Measurements from ENCODE around the gene GABARAP. TPM values are rescaled to one million over a fixed set of nuclear protein-coding genes. Genes with fewer than 3 reads are reported as not detected.

The GABARAP gene
- total RNA-seq, 1 experiment from 2014 or later, result 144 TPM

DNA sequence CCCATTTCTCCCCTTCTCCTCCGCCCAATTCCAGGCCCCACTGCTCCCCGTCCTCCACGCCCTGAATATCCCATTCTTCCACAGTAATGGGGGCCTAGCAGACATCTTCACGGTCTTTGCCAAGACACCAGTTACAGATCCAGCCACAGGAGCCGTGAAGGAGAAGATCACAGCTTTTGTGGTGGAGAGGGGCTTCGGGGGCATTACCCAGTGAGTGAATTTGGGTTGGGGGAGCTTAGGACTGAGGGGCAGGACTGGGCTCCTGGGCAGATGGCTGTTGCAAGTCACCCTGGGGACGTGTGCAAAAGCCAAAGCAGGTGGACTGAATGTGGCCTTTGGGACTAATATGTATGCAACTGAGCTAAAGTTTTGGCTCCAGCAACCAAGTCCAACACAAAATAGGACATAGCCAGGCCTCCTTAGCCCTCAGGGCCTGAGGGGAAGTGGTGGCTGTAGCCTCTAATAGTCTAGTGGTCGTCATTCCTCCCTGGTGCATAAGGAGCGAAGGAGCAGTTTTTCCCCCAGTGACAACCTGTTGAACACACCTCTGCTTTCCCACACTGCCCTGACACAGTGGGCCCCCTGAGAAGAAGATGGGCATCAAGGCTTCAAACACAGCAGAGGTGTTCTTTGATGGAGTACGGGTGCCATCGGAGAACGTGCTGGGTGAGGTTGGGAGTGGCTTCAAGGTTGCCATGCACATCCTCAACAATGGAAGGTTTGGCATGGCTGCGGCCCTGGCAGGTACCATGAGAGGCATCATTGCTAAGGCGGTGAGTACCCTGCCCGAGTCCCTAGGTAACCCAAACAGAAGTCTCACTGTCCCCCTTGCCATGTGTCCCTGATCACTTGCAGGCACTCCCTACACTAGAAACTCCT lies 19.9 kb downstream of the GABARAP start:
- no peak for DNase-seq (ENCODE audit: low spot score)

DNA sequence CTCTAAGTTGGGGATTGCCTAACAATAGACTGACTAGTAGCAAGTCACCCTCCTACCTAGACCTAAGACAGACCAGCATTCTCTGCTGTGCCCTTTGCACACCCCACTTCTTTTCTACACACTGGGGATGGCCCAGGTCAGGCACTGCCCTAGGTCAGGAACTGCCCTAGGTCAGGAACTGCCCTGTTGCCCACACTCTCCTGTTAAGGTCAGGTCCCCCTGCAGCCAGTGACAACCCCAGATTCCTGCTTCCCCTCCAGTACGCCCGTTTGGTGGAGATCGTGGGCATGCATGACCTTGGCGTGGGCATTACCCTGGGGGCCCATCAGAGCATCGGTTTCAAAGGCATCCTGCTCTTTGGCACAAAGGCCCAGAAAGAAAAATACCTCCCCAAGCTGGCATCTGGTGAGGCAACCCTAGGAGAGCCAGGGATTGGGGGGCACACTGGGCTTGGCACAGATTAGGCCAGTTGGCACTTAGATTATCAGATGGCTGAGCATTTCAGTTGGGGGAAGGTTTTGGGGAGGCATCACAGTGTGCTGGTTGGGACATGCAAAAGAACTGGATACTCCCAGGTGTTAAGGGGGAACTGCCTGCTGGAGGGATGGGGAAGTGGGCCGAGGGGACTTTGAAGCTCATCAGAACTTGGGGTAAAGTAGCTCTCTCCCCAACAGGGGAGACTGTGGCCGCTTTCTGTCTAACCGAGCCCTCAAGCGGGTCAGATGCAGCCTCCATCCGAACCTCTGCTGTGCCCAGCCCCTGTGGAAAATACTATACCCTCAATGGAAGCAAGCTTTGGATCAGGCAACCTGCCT lies 20.8 kb downstream of the GABARAP start:
- no peak for DNase-seq (ENCODE audit: low spot score)

DNA sequence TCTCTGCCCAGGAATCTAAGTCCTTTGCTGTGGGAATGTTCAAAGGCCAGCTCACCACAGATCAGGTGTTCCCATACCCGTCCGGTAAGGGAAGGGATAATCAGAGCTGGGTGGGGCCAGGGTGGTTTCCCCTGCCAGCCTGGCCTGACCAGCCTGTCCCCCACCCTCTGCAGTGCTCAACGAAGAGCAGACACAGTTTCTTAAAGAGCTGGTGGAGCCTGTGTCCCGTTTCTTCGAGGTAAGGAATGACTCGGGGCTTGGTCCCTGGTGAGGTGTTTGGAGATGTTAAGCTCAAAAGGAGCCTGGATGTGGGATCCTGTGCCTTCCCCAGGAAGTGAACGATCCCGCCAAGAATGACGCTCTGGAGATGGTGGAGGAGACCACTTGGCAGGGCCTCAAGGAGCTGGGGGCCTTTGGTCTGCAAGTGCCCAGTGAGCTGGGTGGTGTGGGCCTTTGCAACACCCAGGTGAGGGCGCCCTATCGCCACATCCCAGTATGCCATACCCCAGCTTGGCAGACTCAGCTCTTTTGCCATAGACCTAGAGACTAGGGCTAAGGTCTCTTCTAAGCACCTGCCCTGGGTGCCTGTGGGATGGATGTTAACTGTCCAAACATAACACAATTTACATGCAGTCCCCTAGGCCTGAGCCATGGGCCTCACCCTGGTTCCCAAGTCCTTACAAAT lies 21.5 kb downstream of the GABARAP start:
- peak; percentile 83 for DNase-seq (ENCODE audit: low spot score)

DNA sequence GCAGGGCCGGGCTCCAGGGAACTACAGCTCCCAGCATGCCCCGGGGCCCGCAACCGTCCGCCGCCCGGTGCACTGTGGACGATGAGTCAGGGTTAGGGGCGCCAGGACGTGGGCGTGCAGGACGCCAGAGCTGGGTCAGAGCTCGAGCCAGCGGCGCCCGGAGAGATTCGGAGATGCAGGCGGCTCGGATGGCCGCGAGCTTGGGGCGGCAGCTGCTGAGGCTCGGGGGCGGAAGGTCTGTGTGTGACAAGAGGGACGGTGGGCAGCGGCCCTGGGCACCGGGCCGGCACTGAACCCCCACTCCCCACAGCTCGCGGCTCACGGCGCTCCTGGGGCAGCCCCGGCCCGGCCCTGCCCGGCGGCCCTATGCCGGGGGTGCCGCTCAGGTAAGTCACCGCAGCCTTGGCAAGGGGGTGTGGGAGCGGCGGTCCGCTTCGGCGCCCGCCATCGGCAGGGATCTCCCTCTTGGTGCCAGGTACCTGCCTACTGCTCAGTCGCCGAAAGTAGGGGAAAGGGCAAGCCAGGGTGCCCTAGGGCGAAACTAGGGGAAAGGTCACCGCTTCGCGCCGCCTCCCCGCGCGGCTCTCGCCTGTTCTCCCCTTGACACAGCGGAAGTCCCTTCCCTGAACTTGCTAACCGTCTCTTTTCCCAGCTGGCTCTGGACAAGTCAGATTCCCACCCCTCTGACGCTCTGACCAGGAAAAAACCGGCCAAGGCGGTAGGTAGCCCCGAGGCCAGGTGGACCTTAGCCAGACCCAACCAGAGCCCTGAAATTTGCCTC lies 22.2 kb downstream of the GABARAP start, which contains the start of the genes ACADVL and DLG4:
TSS of gene ACADVL (plus strand) at position 127 of the 781 bp plus-strand sequence. CDS start at position 174, 47 bp downstream.
TSS of gene DLG4 (minus strand) at position 25 of the 781 bp plus-strand sequence.
- peak; percentile 77 for DNase-seq (ENCODE audit: low spot score)

DNA sequence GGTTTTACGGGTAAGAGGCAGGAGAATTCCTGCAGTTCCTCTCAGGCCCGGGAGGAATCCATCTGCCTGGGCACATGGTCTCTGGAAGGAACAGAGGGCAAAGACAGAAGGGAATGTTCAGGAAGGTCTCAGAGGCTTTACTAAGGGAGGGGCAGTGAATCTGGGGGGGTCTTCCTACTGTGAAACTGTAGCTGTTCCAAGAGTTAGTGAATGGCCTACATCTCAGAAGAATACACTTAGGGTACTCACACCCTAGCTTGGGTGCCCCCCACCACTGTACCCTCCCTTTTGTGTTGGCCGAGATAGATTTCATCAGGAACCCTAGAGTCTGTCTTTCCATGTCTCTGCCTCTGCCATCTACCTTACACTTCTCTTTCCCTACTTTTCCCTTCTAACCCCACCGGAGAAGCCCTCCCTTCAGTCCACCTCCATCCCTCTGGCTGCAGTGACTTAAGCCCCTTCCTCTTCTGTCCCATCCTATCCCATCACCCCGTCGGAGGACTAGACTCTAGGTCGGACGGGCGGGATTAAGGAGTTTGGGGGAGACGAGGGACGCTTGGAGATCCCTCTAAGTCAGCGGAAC lies 22.9 kb downstream of the GABARAP start:
- no peak for DNase-seq (ENCODE audit: low spot score)

DNA sequence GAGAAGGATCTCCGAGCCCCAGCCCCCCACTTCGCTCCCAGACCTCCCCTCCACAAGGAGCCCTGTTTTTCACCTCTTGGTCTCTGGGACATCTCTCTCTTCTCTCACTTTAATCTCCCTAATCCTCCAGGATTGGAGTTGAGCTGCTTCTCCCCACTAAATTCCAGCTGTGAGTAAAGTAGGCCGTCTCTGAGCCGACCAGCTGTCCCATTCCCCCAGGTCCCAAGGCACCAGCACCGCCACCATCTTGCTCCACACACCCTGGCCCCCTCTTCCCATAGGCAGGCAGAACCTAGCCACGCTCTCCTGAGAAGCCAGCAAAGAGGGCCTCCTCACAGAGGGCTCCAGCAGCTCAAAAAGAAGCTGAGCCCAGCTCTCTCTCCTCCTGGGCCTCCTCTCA lies 23.5 kb downstream of the GABARAP start:
- no peak for DNase-seq (ENCODE audit: low spot score)

DNA sequence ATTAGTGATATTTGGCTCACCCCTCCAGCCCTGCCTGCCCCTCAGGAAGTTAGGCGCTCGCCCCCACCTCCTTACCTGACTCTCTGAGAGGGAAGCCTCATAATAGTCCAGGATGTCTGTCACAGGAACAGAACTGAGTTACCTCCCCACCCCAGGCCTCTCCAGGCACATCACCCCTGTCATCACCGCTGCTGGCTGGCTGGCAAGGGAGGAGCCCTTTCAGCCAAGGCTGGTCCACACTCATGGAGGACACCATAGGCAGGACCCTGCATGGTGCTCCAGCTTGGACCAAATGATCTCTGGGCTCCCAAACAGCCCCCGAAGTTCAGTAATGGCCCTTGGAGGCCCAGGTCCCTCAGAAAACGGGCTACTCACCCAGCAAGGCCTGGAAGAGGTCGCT lies 24.1 kb downstream of the GABARAP start:
- DNase-seq (ENCODE audit: low spot score), result no peak

DNA sequence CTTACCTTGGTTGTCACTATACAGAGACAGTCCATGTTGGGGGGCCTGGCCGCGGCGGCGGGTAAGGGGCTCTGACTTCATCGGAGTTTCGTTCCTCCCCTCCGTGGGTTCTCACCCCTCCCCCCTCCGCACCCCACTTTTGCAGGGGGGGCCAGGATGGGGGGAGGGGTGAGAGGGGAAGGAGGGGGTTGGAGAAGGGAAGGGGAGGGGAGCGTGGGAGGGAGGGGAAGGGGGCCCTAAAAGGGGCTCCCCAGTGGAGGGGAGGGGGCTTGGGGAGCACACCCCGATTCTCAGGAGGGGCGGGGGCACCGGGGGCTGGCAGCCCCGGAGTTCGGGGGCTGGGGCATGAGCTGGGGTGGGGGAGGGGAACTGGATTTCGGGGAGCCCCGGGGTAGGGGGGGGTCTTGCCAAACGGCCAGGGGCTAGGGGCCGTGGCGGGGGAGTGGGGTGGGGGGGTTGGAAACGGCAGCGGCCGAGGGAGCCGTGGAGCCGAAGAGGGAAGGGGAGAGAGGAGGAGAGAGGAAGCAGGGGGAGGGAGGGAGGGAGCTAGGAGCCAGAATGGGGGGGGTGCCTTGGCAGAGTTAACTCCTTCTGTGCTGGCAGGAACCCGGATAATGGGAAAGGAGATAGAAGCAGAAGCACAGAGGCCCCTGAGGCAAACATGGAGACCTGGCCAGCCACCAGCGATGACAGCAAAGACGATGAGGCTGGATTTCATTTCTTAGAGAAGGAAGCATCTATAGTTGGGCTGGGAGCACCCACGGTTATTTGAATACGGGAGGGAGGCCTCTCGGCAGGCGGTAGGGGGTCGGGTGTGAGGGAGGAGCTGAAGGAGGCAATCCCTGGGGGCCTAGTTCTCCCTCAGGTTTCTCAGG lies 24.9 kb downstream of the GABARAP start:
- peak; percentile 68 for DNase-seq (ENCODE audit: low spot score)

DNA sequence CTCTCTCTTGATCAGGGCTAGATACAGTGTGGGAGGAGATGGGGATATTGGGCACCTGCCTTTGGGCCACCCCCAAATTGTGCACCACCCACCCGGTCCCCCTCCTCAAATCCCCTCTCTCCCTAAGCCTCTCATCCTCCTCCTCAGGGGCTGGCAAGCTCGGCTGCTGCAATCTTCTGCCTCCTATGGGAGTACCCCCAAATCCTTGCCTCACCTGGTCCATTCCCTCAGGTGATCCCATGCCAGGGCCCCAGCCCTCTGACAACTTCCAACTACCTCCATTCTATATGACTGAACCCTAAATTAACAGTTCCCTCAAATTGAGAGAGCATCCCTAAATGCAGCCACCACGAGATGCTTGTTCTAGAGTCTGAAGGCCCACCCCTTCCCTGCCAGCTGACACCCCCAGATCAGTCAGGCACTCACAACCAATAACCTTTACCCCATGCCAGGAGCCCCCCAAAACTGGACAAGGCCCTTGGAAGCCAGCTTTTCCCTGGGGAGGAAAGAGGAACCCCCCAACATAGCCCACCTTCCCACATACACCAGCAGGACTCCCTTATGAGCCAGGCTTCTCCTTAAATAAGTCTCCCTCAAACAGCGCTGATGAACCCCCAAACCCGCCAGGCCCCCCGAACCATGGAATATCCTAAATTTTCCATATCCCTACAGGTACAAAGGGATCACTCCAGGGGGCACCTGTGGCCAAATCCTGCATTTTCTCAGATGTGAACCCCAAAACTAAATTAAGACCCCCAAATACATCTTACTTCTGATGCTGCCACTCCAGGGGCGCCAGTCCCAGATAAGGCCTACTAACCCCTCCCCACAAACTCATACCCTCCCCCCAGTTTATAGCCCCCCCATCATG lies 25.8 kb downstream of the GABARAP start:
- no peak for DNase-seq (ENCODE audit: low spot score)

DNA sequence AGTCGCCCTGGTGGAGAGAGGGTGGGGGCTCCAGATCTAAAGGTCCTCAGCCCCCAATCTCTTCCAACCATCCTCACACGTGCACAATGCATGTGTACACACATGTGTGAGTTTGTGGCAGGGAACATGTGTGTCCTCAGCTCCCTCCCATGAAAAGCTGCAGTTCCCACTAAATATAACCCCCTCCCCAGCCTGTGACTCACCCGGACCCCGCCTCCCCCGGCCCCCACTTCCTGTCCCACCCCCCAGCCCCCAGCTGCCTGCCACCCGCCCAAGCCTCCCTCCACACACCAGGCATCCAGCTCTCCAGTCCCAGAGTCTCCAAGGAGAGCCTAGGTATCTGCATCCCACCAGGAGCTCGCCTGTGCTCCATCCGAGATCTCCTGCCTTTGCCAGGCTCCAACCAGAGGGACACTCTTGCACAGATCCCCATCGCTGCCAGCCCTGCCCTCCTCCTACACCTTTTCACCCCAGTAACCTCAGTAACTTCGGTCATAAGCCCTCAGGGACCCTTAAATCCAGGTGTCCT lies 26.5 kb downstream of the GABARAP start:
- no peak for DNase-seq (ENCODE audit: low spot score)

DNA sequence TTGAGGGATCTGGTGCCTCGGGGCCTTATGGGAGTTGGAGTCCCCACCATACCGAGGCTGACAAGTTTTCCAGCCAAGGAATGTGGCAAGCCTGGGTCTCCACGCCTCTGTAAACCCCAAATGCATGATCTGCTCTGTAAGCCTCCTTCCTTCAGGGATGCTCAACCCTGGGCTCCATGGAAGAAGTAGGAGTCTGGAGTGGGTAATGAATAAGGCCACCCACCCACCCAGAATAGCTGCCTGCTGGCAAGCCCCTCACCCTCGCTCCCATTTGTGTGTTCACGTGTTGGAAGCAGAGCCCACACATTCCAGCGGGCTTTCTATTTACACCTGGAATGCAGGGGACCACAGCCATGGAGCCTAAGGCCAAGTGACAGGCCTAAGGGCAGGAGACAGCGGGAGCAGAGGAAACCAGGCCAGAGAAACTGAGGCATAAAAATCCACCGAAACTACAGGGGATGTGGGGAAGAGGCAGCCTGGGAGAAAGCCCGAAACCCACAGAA lies 27.1 kb downstream of the GABARAP start:
- no peak for DNase-seq (ENCODE audit: low spot score)

DNA sequence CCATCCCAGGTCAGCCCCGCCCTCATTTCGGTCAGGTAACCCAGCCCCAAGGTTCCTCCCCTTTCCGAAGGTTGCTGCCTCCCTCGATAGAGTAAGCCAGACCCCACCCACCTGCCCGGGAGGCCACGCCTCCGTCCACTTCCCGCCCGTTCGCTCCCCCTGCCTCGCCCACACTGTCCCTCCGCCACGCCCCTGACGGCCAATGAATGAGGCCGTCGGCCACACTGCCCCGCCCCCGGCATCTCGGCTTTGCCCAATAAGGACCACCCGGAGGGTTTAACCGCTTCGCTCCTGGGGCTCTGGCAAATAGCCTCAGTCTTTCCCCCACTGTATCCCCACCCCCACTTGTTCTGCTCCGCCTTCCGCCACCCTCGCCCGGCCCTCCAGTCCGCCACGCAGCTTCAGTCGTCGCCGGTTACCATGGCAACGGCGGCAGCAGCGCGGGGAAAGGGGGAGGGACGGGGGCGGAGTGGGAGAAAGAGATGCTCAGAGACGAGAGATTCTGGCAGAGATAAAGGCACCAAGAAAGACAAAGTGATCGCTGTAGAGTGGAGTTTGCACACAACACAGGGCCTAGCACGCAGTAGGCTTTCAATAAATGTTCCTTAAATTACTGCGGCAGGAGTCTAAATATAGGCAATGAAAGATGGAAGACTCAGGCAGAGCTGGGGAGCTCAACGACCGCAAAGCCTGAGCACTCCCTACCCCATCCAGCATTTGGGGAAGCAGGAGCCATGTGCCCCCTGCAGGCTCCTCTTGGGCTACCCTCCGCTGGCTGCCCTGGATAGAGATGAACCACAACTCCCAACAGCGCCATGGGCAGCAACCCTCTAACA lies 27.7 kb downstream of the GABARAP start:
- peak; percentile 97 for DNase-seq (ENCODE audit: low spot score)

DNA sequence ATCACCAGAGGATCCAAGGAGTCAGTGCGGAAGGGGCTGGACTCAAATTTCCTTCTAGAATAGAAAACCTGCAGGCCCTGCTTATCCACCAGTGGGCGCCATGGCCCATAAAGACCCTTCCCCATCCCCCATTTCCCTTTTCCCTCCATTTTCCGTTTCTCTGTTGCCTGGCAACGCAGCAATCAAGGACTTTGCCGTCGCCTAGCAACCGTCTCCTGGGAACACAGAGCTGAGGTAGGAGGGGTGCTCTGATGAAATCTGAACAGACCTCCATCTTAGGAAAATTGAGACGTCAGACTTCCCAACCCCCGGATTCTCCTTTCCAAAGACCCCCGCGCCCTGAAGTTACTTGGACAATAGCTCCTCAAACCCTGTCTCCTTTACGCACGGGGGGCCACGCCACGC lies 28.4 kb downstream of the GABARAP start:
- DNase-seq (ENCODE audit: low spot score), result peak; percentile 64

DNA sequence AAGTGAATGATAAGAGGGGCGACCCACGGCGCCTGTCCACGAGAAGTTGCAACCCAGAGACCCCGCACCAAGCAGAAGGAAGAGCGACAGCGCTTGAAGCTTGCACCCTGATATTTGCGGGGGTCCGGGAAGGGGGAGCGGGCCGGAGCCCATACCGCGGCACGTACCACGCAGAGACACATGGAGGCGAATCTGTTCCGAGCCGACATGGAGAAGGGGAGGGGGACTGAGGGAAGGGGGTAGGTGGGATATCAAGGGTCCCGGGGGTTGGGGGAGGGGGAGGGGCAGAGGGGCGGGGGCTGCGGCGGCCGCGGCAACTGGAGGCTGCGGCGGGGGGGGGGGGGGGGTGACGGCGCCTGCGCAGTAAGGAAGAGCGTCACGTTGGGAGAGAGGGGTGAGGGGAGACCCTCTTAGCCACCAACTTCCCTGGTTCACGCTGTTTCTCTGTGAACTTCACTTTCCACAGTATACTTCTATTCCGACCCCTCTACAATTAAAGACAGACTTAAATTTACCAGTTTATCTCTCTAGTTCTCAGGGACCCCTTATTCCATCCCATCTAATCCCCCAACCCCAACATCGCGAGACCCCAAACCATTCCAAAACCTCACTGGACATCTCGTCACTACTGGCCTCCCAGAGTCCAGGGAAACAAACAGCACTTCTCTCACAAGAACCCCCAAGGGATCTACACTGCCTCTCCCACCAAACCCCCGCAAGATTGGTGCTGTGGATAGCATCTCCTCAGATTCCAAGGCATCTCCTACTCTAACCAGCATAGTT lies 30.6 kb downstream of the GABARAP start:
- no peak for DNase-seq (ENCODE audit: low spot score)

DNA sequence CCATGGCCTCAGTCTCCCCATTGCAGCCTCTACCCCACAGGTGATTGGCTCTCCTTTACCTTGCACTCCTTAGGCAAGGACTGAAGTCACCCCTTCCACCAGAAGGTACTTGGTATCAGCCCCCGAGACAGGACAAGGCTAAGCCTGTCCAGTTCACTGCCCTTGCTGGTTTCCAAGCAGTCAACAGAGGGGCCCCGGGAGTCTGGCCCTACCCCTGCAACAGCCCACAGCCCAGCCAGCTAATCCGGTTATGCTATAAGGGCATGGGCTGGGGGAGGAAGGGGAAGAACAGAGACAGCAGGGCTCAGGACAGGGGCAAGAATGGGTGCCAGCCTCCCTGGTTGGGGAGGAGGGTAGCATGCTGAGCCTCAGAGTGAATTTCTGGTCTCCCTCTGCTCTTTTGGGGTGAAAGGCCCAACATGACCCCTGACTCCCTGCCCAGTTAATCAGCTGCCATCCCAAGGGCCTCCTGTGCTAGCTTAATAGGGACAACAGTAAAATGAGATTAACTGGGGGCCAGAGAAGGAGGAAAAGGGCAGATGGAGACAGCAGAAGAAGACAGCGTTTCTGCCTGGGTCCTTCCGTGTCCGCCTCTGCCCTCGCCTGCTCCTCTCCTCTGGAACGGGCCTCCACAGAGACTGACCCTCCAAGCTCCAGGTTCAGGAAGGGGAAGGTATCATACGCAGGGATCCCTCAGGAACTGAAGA lies 33.3 kb downstream of the GABARAP start:
- DNase-seq (ENCODE audit: low spot score), result no peak

DNA sequence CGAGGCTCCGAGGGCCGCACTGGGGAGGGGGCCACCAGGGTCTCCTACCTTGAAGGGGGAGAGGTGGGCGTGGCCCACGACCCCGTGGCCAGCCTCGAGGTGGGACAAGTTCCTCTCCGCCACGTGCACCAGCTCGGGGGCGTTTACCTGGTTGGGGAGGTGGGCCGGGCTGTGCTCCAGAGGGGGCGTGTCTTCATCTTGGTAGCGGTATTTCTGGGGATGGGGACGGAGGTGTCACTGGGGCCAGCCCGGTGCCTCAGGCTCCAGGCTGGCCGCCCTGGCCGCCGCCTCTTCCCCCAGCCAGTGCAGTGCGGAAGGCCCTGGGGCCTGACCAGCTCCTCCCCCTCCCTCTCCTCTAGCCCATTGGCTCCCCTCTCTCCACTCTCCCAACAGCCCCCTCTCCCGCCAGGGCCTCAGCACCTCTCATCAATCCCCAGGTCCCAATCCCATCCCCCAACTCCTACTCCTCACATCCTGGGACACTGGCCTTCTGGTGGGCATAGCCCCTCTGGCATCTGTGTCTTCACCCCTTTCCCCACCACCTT lies 34.1 kb downstream of the GABARAP start:
- DNase-seq (ENCODE audit: low spot score), result no peak
